ENCODE results near the gene TANC1.
"Not testable (repeated sequence)": the region's sequence is repeated elsewhere in the genome, so short reads cannot be mapped to it uniquely, and the experiment has no call there.

TANC1 gene

DNA sequence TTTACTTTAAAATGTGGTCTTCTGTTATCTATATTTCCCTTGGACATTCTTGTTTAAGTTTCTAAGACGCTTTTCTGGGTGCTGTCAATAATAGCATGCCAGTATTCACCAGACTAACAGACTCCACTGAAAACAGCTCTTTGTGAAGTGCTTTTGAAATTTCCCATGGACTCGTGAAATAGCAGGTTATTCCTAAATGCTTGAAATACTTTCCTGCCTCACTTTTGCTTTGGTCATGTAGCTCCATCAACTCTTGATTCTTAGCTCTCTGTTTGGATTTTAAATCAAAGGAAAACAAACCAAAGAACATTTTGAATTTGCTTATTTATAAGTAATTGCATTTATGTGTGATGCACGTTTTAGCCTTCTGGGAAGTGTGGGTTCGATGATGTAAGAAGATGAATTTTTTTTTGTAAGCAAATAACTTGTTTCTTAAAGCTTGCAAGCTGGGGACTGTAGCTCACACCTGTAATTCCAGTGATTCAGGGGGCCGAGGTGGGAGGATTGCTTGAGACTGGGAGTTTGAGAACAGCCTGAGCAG is 170.3 kb downstream of the TANC1 start:
- H3K9me3 ChIP-seq (ENCODE audit: insufficient read depth, low read depth, low read length) = no peaks in the 10 kb centered on the region
- H3K9ac ChIP-seq (ENCODE audit: low read depth, low read length) = no peak overlapping the region
- no peaks in the 10 kb centered on the region for H3K36me3 ChIP-seq (ENCODE audit: insufficient read depth, low read depth, low read length)
- no peak overlapping the region for H3K4me3 ChIP-seq (ENCODE audit: low read length)
- no peak overlapping the region for H3K27ac ChIP-seq (ENCODE audit: low read length)
- peaks cover 12% of the 10 kb centered on the region for H3K4me1 ChIP-seq (ENCODE audit: insufficient read depth, low read length)
- H3K27me3 ChIP-seq (ENCODE audit: insufficient read depth, low read length) = no peaks in the 10 kb centered on the region

DNA sequence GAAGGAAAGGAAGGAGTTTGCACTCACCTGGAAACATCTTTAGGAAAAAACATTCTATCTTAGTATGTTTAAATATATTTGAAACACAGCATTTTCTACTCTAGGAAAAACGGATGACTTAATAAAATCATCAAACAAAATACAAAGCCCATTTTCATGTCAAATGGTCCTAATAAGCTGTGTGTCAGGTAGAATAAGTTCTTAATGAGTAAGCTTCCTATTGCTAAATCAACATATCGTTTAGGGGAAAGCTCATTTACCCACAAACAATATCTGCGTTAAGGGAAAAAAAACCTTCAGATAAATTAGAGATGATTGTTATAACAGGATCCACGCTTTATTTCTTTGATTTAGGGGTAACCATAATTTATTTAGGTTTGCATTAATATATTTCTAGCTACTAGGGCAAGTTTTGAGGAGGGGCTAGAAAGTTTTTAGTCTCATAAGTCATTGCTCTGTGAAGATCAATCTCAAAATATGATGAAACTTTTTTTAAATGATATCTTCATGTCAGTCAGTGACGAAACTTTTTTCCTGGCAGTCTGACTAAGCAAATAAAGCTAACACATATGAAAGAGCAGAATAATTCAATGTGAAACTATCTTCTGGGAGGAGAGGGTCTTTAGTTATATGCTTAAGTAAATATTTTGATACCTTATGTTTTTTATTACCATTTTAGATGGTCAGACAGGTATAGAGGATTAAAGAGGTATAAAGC is 170.9 kb downstream of the TANC1 start:
- no peaks in the 10 kb centered on the region for H3K36me3 ChIP-seq (ENCODE audit: insufficient read depth, low read depth, low read length)
- no peak overlapping the region for H3K27ac ChIP-seq (ENCODE audit: low read length)
- H3K9me3 ChIP-seq (ENCODE audit: insufficient read depth, low read depth, low read length) = no peaks in the 10 kb centered on the region
- H3K27me3 ChIP-seq (ENCODE audit: insufficient read depth, low read length) = no peaks in the 10 kb centered on the region
- no peak overlapping the region for H3K9ac ChIP-seq (ENCODE audit: low read depth, low read length)
- H3K4me1 ChIP-seq (ENCODE audit: insufficient read depth, low read length) = peaks cover 12% of the 10 kb centered on the region
- H3K4me3 ChIP-seq (ENCODE audit: low read length) = no peak overlapping the region

DNA sequence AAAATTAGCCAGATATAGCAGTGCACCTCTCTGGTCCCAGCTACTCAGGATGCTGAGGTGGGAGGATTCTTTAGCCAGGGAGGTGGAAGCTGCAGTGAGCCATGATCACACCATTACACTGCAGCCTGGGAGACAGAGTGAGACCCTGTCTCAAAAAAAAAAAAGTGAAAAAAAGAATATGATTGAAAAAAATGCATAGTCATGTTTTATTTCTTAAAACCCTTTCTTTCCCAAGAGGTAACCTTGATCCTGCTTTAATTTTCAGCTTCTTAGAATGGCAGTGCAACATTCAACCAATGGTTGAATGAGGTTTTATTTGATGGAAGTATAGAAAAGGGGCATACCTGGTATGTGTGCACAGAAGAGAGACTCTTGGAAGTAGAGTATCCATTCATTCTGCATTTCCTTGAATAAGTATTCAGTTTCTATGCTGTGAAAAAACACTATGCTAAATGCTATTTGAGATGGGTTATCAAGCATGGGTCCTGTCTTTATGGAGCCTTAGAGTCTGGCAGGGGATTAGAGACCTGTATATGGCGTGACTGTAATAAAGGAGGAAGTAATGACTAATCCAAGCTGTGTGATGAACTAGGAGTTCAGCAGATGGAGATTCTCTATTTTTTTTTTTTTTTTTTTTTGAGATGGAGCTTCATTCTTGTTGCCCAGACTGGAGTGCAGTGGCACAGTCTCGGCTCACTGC is 171.8 kb downstream of the TANC1 start:
- H3K36me3 ChIP-seq (ENCODE audit: insufficient read depth, low read depth, low read length) = no peaks in the 10 kb centered on the region
- no peaks in the 10 kb centered on the region for H3K27me3 ChIP-seq (ENCODE audit: insufficient read depth, low read length)
- H3K9me3 ChIP-seq (ENCODE audit: insufficient read depth, low read depth, low read length) = no peaks in the 10 kb centered on the region
- no peak overlapping the region for H3K27ac ChIP-seq (ENCODE audit: low read length)
- H3K4me1 ChIP-seq (ENCODE audit: insufficient read depth, low read length) = peaks cover 12% of the 10 kb centered on the region
- H3K4me3 ChIP-seq (ENCODE audit: low read length) = no peak overlapping the region
- H3K9ac ChIP-seq (ENCODE audit: low read depth, low read length) = no peak overlapping the region

DNA sequence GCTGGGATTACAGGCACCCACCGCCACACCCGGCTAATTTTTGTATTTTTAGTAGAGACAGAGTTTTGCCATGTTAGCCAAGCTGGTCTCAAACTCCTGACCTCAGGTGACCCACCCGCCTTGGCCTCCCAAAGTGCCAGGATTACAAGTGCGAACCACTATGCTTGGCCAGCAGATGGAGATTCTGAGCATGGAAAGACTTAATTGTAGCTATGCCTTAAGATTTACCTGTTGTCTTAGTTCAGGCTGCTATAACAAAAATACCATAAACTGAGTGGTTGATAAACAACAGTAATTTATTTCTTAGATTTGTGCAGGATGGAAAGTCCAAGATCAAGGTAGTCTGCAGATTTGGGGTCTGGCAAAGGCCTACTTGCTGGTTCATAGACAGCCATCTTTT is 172.4 kb downstream of the TANC1 start:
- not testable (repeated sequence) for H3K36me3 ChIP-seq (ENCODE audit: insufficient read depth, low read depth, low read length); H3K4me3 ChIP-seq (ENCODE audit: low read length); H3K9me3 ChIP-seq (ENCODE audit: insufficient read depth, low read depth, low read length); H3K9ac ChIP-seq (ENCODE audit: low read depth, low read length); H3K27ac ChIP-seq (ENCODE audit: low read length); H3K27me3 ChIP-seq (ENCODE audit: insufficient read depth, low read length)
- H3K4me1 ChIP-seq (ENCODE audit: insufficient read depth, low read length) = peaks cover 12% of the 10 kb centered on the region

DNA sequence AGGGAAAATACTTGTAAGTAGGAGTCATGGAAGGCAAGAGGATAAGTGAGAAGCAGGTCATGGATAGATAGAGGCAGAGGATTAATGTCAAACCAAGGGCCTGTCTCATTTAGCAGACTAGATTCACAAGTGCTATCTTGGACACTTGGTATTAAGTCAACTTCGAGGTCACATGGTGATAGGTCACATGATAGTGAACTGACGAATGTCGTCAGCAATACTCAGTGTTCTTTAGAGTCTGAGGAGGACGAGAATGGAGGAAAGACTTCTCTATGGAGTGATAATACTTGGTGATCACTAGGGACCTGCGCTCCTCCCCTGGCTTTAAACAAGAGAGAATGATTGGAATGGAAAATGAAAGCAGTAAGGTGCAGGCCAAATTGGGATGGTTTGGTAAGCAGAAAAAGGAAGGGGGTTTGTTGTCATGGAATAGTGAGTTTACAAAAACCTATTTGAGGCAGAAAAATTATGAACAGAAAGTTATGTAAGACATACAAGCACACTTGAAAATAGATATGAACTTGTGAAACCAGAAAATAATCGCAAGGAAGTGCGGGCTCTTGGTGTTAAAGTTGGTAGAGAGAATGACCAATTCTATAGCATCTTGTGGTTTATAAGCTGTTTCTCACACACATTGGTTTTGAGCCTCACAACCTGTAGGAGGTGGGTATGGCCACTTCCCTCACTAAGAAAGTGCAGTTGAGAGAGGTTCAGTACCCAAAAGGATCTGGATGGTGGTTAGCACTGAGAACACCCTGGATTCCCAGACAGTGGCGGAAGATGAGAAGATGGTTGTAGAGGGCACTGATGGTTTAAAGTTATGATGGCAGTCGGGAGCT is 176.6 kb downstream of the TANC1 start:
- Histone ChIP-seq H3K4me1 (ENCODE audit: insufficient read depth, low read length) (no peaks in the 10 kb centered on the region), H3K27me3 (ENCODE audit: insufficient read depth, low read length) (no peaks in the 10 kb centered on the region), H3K27ac (ENCODE audit: low read length) (no peak overlapping the region), H3K36me3 (ENCODE audit: insufficient read depth, low read depth, low read length) (no peaks in the 10 kb centered on the region), H3K9me3 (ENCODE audit: insufficient read depth, low read depth, low read length) (no peaks in the 10 kb centered on the region), H3K9ac (ENCODE audit: low read depth, low read length) (no peak overlapping the region), H3K4me3 (ENCODE audit: low read length) (no peak overlapping the region)

DNA sequence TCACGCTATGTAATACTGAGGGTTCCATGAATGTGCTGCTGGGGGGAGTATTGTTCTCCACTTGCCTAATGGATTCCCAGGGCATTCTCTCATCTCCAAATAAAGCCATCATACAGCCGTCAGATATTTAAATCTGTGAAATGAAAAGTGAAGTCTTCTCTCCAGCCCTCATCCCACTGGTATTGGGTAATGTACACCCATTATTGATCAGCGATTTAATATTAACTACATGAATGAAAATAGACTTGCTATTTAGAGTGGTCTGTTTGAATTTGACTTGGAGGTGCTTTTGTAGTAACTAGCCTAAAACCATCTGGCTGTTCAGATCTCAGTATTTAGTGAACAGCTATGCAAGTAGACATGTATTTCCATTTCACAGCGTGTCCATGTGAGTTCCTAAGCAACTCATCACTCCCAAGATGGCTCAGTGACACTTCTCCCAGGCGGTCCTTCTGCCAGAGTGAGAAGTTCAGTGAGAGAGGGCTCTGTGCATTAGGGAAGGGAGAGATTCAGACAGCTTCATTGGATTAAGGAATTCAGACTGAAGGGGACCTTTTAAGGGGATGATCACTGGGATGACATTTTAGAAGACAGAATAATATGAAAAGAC is 177.4 kb downstream of the TANC1 start:
- no peak overlapping the region for H3K9ac ChIP-seq (ENCODE audit: low read depth, low read length)
- H3K4me1 ChIP-seq (ENCODE audit: insufficient read depth, low read length) = no peaks in the 10 kb centered on the region
- H3K36me3 ChIP-seq (ENCODE audit: insufficient read depth, low read depth, low read length) = no peaks in the 10 kb centered on the region
- no peaks in the 10 kb centered on the region for H3K9me3 ChIP-seq (ENCODE audit: insufficient read depth, low read depth, low read length)
- H3K27me3 ChIP-seq (ENCODE audit: insufficient read depth, low read length) = no peaks in the 10 kb centered on the region
- no peak overlapping the region for H3K4me3 ChIP-seq (ENCODE audit: low read length)
- no peak overlapping the region for H3K27ac ChIP-seq (ENCODE audit: low read length)

DNA sequence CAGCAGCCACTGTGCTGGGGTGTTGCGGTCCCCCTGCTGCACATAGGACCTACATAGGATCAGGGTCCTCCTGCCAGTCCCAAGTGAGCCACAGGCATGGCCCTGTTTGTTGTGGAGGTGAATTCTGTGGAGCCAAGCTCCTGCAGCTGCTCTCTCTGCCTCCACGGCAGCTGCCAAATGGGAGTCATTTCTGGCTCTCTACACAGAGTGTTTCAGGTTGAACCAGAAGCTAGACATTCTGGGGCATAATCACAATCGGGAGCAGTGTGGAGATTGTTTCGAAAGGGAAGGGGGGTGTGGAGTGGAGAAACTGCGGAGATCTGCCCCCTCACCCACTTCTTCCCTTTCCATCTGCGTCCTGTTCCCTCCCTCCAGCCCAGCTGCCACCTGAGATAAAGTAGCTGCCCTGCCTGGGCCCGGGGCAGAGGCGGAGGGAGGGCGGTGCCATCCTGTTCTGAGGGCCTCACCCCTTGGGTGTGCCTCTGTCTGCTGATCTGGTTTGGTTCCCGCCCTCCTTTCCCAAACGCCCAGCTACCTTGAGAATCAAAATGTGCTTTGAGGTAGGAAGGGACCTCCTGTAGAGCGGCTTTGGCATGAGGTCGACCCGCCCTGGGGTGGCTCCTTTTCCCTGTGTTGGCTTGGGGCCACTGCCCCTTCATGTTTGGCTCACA is 178.7 kb downstream of the TANC1 start:
- Histone ChIP-seq H3K9me3 (ENCODE audit: insufficient read depth, low read depth, low read length) (no peaks in the 10 kb centered on the region), H3K27me3 (ENCODE audit: insufficient read depth, low read length) (no peaks in the 10 kb centered on the region), H3K4me1 (ENCODE audit: insufficient read depth, low read length) (no peaks in the 10 kb centered on the region), H3K4me3 (ENCODE audit: low read length) (no peak overlapping the region), H3K27ac (ENCODE audit: low read length) (no peak overlapping the region), H3K36me3 (ENCODE audit: insufficient read depth, low read depth, low read length) (no peaks in the 10 kb centered on the region), H3K9ac (ENCODE audit: low read depth, low read length) (no peak overlapping the region)

DNA sequence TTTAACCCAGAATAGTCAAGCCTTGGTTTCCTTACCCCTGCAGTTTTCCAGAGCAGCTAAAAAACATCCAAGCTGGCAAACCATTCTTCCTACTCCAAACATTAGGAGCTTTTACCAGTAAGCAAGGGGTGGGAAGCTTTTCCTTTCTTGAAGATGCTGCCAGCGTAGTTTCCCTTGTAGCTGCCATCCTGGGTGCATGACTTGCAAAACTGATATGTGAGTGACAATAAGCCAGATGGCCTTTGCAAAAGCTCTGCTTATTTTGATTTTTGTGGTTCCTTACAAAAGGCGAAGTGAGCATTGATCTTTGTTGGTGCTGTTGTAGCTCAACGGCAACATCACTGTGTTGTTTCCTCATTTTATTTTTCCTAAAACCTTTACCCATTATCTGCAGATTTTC is 179.2 kb downstream of the TANC1 start:
- Histone ChIP-seq H3K4me3 (ENCODE audit: low read length) (no peak overlapping the region), H3K9ac (ENCODE audit: low read depth, low read length) (no peak overlapping the region), H3K36me3 (ENCODE audit: insufficient read depth, low read depth, low read length) (no peaks in the 10 kb centered on the region), H3K9me3 (ENCODE audit: insufficient read depth, low read depth, low read length) (no peaks in the 10 kb centered on the region), H3K27ac (ENCODE audit: low read length) (no peak overlapping the region), H3K27me3 (ENCODE audit: insufficient read depth, low read length) (no peaks in the 10 kb centered on the region), H3K4me1 (ENCODE audit: insufficient read depth, low read length) (no peaks in the 10 kb centered on the region)

DNA sequence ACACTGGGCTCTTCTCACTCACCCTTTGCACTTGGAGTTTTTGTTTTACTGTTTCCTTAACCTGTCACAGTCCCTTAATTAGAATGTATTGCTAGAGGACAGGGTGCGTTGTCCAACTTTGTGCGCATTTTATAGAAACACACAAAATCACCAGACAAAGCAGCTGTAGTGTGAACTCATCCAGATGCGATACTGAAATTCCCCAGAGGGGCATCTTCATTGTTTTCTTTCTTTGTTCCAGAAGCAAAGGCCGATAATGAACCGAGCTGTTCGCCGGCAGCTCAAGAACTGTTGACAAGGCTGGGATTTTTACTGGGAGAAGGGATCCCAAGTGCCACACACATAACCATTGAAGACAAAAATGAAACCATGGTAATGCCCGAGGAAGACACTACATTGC is 180.5 kb downstream of the TANC1 start:
- H3K36me3 ChIP-seq (ENCODE audit: insufficient read depth, low read depth, low read length) = no peaks in the 10 kb centered on the region
- no peak overlapping the region for H3K27ac ChIP-seq (ENCODE audit: low read length)
- H3K4me3 ChIP-seq (ENCODE audit: low read length) = no peak overlapping the region
- no peak overlapping the region for H3K9ac ChIP-seq (ENCODE audit: low read depth, low read length)
- no peaks in the 10 kb centered on the region for H3K9me3 ChIP-seq (ENCODE audit: insufficient read depth, low read depth, low read length)
- H3K27me3 ChIP-seq (ENCODE audit: insufficient read depth, low read length) = no peaks in the 10 kb centered on the region
- no peaks in the 10 kb centered on the region for H3K4me1 ChIP-seq (ENCODE audit: insufficient read depth, low read length)

DNA sequence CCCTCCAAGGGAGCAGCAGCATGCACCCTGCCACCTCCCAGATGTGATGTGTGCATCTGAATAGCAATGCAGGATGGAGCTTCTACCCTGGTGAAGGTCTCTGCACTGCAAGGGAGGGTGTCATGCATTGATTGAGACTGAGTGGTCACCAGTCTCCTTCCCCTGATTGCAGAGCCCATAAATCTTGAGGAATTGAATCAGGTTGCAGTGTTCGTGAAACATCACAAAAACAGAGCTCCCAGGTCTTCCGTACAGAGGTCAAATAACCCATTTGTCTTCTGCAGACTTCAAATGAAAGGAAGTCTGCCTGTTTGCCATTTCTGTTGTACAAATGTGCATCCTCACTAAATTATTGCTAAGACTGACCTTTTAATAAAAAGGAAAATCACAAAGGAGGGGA is 181.3 kb downstream of the TANC1 start:
- Histone ChIP-seq H3K27me3 (ENCODE audit: insufficient read depth, low read length) (no peaks in the 10 kb centered on the region), H3K4me3 (ENCODE audit: low read length) (no peak overlapping the region), H3K27ac (ENCODE audit: low read length) (no peak overlapping the region), H3K36me3 (ENCODE audit: insufficient read depth, low read depth, low read length) (no peaks in the 10 kb centered on the region), H3K9ac (ENCODE audit: low read depth, low read length) (no peak overlapping the region), H3K4me1 (ENCODE audit: insufficient read depth, low read length) (no peaks in the 10 kb centered on the region), H3K9me3 (ENCODE audit: insufficient read depth, low read depth, low read length) (no peaks in the 10 kb centered on the region)

DNA sequence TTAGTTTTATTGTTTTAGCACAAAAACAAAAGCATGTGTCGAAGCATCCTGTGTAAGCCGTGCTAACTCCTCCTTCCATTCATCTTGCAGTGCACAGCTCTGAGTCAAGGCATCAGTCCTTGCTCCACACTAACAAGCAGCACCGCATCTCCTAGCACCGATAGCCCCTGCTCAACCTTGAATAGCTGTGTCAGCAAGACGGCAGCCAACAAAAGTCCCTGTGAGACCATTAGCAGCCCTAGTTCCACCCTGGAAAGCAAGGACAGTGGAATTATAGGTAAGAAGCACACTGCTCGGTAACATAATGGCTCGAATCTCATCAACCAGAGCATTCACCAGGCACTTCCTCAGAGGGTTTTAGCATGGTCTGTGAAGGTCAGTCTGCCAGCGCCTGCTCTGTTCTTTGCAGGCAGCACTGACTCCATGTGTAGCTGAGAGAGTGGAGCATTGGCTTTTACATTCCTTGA is 181.9 kb downstream of the TANC1 start:
- no peaks in the 10 kb centered on the region for H3K9me3 ChIP-seq (ENCODE audit: insufficient read depth, low read depth, low read length)
- H3K36me3 ChIP-seq (ENCODE audit: insufficient read depth, low read depth, low read length) = no peaks in the 10 kb centered on the region
- H3K4me1 ChIP-seq (ENCODE audit: insufficient read depth, low read length) = peaks cover 3% of the 10 kb centered on the region; the same call in 1 of the 2 replicates
- H3K27ac ChIP-seq (ENCODE audit: low read length) = no peak overlapping the region
- H3K27me3 ChIP-seq (ENCODE audit: insufficient read depth, low read length) = no peaks in the 10 kb centered on the region
- no peak overlapping the region for H3K9ac ChIP-seq (ENCODE audit: low read depth, low read length)
- H3K4me3 ChIP-seq (ENCODE audit: low read length) = no peak overlapping the region

All from iPS-20b (cell line).